NCI-H1436 (cell line): ENCODE data around the gene GAA.
A peak's percentile ranks its signal among the peaks of the same experiment; 100 is the strongest.

Experiments
- DNase-seq: peaks from one replicate; lab custom pipeline; 2025; lab: John Stamatoyannopoulos, UW

The GAA gene

DNA sequence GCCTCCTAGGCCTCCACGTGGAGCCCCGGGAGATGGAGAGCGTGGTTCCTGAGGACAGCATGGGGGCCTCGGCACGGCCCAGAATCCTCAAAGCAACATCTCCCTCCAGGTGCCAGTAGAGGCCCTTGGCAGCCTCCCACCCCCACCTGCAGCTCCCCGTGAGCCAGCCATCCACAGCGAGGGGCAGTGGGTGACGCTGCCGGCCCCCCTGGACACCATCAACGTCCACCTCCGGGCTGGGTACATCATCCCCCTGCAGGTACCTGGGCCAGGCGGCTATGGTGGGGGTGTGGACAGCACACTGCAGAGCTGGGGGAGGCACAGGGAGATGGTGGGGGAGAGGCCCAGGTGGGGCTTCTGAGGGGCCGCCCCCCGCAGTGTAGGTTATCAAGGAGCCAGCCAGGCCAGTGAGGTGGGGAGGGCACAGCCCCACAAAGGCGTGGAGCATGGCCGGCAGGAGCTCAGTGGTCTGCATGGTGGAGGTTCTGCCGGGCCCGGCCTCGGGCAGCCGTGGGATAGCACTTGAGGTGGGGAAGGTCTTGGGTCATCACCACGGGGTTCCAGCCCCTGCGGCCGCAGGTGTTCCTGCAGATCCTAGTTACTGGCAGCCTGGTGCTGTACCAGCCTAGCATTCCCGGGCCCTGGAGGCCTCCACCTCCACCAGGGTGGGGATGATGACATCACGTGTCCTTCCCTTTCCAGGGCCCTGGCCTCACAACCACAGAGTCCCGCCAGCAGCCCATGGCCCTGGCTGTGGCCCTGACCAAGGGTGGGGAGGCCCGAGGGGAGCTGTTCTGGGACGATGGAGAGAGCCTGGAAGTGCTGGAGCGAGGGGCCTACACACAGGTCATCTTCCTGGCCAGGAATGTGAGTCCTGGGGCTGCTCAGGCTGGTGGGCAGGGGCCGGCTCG lies 16.4 kb downstream of the GAA start:
- DNase-seq = no peak

DNA sequence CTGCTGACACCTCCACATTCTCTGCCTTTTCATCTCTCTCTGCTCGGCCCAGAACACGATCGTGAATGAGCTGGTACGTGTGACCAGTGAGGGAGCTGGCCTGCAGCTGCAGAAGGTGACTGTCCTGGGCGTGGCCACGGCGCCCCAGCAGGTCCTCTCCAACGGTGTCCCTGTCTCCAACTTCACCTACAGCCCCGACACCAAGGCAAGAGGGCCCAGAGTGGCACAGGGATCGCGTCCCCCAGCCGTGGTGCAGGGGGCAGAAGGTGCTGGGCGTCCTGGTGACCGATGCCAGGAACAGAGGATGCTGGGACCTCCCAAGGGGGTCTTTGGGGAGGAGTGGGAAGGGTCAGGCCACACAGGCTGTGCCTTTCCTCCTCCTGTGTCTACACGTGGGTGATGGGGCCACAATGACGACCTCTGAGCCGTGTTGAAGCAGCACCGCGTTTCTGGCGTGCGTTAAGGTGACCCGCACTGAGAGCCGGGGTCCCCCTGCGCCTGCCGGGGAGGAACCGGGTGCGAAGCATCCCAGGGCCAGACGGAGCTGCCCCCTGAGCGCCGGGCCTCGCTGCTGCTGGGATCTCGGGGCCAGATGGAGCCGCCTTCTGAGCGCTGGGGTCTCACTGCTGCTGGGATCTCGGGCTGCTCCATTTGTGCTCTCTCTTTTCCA lies 17.4 kb downstream of the GAA start:
- no peak for DNase-seq

- DNase-seq = no peak
These were observed 17.9 kb downstream of the GAA start for GRCh38 chr17:80119271-80119791.

- DNase-seq = no peak
These were observed 18.5 kb downstream of the GAA start for GRCh38 chr17:80119839-80120238.

GRCh38 chr17:80122026-80122575 lies 20.7 kb downstream of the GAA start:
- no peak for DNase-seq

DNA sequence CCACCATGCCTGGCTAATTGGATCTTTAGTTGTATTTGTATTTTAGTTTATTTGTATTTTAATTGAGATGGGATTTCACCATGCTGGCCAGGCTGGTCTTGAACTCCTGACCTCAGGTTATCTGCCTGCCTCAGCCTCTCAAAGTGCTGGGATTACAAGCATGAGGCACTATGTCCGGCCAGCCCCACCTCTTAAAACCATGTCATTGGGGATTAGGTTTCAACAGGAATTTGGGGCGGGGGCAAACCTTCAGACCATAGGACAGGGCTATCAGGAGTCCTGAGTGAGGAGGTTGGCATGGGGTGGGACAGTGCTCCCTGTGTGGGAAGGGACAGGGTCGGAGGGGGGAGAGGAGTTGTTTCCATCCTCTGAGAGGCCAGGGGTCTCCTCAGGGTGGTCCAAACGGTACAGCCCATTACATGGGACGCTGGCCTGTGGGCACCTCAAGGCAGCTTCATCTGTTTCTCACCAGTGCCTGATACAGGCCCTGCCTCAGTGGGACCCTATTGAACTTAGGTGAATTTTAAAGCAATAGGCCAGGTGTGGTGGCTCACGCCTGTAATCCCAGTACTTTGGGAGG lies 21.6 kb downstream of the GAA start:
- DNase-seq = no peak

- DNase-seq = no peak
These were observed 22.4 kb downstream of the GAA start for GRCh38 chr17:80123791-80124190.

DNA sequence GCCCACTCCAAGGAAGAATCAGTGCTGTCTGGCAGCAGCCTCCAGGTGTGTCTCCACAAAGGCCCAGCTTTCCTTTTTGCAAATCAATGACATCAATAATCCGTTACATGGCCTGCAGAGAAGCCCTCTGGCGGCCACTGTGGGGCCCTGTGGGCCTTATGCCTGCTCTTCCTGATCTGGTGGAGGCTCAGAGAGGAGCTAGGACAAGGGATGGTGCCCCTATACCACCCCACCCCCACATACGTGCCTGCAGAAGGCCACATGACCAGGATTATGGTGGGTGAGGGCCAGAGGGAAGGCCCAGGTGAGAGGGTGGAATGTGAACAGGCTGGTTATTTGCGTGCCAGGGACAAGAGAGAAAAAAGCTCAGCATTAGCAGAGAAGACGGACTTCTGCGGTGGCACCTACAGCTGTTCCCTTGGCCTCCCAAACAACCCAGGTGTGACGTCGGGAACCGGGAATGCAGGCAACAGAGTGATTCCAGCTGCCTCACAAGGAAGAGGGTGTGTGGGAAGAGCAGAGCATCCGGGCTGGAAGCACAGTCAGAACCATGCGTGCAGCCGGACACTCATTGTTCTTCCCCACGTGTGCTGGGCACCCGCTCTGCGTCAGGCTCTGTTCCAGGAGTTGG lies 23.1 kb downstream of the GAA start:
- peak; percentile 14 for DNase-seq

DNA sequence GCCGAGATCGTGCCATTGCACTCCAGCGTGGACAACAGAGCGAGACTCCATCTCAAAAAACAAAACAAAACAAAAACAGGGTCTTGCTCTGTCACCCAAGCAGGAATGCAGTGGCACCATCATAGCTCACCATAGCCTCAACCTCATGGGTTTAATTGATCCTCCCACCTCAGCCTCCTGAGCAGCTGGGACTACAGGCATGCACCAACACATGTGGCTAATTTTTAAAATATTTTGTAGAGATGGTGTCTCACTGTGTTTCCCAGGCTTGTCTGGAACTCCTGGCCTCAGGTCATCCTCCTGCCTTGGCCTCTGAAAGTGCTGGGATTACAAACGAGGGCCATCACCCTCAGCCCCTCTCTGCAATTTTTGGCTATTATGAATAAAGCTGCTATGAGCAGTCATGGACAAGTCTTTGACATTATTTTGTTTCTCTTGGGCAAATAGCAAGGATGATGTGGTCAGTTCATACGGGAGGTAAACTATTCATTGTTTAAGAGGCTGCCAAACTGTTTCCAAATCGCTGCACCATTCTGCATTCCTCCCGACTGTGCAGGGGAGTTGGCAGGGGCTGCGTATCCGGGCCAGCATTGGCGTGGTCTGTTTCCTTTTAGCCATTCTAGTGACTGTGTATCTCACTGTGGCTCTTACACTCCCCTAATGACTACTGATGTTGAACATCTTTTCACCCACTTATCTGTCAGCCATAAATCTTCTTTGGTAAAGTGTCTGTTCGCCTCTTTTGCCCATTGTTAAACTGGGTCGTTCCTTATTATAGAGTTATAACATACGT lies 24.5 kb downstream of the GAA start:
- DNase-seq = no peak

DNA sequence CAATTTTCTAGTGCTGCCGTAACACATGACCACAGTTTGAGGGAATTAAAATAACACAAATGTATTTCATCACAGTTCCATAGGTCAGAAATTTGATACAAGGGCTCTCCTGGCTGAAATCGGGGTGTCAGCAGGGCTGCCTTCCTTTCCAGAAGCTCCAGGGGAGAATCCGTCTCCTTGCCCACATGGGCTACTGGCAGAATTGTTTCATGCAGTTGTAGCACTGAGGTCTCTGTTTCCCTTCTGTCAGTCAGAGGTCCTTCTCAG lies 25.0 kb downstream of the GAA start:
- no peak for DNase-seq

- no peak for DNase-seq
These were observed 27.7 kb downstream of the GAA start for GRCh38 chr17:80129006-80129565.

GRCh38 chr17:80130992-80131391 lies 29.6 kb downstream of the GAA start:
- no peak for DNase-seq

- no peak for DNase-seq
These were observed 31.7 kb downstream of the GAA start for GRCh38 chr17:80132906-80133625.

DNA sequence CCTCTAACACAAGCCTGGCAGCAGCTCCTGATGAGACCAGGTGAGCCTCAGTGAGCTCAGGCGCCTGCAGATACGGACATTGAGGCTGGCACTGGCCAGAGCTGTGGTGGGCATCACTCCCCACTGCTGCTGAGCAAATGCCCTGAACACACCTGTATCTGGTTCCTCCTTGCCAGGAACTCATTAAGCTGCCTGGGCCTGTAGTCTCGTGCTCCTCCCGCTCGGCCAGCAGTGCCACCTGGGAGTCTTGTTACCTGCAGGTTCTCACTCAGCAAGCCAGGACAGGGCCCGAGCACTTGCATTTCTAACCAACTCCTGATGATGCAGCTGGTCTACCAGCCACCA lies 32.2 kb downstream of the GAA start:
- no peak for DNase-seq

DNA sequence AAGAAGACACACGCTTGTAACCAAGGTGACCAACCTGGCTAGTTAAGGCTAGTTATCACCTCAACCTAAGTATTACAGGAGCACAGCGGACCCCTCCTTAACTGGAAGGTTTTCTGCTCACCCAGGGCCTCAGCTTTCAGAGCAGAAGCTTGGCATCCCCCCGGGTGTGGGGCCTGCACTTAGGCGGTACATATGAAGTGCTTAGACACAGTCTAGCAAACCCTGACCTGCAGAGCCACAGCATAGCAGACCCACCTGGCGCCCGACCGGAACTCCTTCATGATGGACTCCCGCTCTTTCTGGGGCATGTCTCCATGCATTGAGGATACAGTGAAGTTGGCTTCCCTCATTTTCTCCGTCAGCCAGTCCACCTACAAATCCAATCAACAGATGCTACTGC lies 35.8 kb downstream of the GAA start:
- DNase-seq = no peak

- DNase-seq = no peak
These were observed 37.6 kb downstream of the GAA start for GRCh38 chr17:80138856-80139426.

DNA sequence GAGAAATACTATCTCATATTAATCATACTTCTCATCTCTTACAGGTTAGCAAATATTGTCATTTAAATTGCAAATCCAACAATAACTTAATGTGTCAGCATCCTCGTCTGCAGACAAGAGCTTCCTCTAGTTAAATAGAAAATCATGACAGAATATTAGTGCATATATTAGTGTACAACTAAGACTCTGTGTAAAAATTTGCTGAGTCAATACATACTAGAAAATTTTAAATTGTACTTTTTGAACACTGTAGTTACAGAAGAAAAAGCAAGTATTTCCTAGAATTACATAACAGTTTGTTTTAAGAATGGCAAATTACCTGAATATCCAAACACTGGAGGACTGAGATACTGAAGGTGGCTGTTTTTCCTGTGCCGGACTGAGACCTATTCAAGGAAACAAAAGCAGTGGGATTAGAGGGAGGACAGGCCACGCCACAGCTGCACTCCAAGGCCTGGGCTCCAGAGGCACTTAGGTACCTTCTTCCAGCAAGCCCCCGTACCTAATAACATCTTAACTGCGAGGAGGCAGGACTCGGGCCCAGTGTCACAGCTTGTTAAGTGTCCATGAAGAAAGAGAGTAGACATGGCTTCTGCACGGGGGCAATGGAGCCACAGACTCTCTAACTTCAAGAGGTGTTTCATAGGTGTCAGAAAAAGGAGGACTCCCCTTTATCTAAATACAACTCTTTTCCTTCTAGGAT lies 40.2 kb downstream of the GAA start:
- no peak for DNase-seq

DNA sequence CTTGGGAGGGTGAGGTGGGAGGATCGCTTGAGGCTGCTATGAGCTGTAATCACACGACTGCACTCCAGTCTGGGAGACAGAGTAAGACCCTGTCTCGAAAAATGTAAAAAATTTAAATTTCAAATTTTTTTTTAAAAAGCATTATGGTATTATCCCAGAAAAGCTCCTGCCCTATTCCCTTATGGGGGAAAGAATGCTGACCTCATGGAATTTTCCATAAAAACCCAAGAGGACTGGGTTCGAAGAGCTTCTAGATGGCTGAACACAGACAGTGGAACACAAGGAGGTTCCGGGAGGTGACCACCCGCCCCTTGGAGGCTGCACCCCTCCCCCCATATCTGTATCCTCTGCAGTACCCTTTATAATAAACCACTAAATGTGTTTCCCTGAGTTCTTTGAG lies 41.5 kb downstream of the GAA start:
- no peak for DNase-seq
